Measurements from ENCODE around the gene ACKR2. TPM values are rescaled to one million over a fixed set of nuclear protein-coding genes. Genes with fewer than 3 reads are reported as not detected.

Gene ACKR2
- total and polyA plus RNA-seq, 2 of the 13 experiments (the other 11 are each of a cell fraction or from before 2014, with no cell fraction given): 1.1 to 1.9 TPM

- H3K27me3 ChIP-seq (ENCODE audit: control insufficient read depth in 1 of 2, insufficient read depth in 2 of 2, low read length in 2 of 2): no peaks in the 10 kb centered on the region
- H3K4me2 ChIP-seq (ENCODE audit: low read depth, low read length): no peak overlapping the region
- BruUV-seq (replicated peaks): no TSS peak
- no peak overlapping the region for H3K27ac ChIP-seq (ENCODE audit: extremely low read length, insufficient read depth, low read length)
- no peaks in the 10 kb centered on the region for H3K9me3 ChIP-seq (ENCODE audit: low read length)
- TF ChIP-seq ZBTB33 (CRISPR knock-in tag; IDR thresholded peaks at IDR 0.05) (peak; percentile 76), SOX5 (CRISPR knock-in tag; IDR thresholded peaks at IDR 0.05; ENCODE audit: borderline replicate concordance) (no peak)
- in situ Hi-C loops (cut with HindIII; ENCODE audit: extremely low pct_ligation_motif_present, low pct_unique_long_range_greater_than_20kb): loop anchor here (25.0 kb wide), 1 partner anchor 607 kb away; no protein-coding TSS in a partner anchor
- ChIA-PET POLR2A (interaction anchor here (1.5 to 2.3 kb wide), 2 partner anchors 10 to 33 kb away, joined by 3 to 8 read pairs; no protein-coding TSS in a partner anchor), CTCF (ENCODE audit: low intra/inter-chr PET ratio, low total read pairs) (no interaction called here)
- FAIRE-seq (no peak), DNase-seq (ENCODE audit: low spot score) (no peak), ATAC-seq (no peak)
- H3K79me2 ChIP-seq (ENCODE audit: insufficient read depth, low read length): no peaks in the 10 kb centered on the region
- H2AFZ ChIP-seq (ENCODE audit: low read length): no peak overlapping the region
- intact Hi-C loops (cut with micrococcal nuclease; ENCODE audit: unreplicated experiment): no loop called here
- no peaks in the 10 kb centered on the region for H3K36me3 ChIP-seq (replicated peaks in 1 of 2; ENCODE audit: control insufficient read depth in 1 of 2, insufficient read depth in 2 of 2, low read length in 2 of 2)
- WGBS (ENCODE audit: low lambda C conversion rate): 83% methylated on average over 6 of the region's 6 CpGs
- no peak overlapping the region for H3K4me3 ChIP-seq (replicated peaks in 1 of 3; ENCODE audit: insufficient read depth in 1 of 3, low read depth in 2 of 3, low read length in 3 of 3)
- no peak overlapping the region for H3K9ac ChIP-seq (ENCODE audit: insufficient read depth, low read depth, low read length)
- peaks cover 83% of the 10 kb centered on the region for H3K4me1 ChIP-seq (ENCODE audit: insufficient read depth, low read length)
- no peaks in the 10 kb centered on the region for H4K20me1 ChIP-seq (ENCODE audit: insufficient read depth, low read length)
These were observed 34.6 kb downstream of the ACKR2 start for GRCh38 chr3:42843713-42844411.

DNA sequence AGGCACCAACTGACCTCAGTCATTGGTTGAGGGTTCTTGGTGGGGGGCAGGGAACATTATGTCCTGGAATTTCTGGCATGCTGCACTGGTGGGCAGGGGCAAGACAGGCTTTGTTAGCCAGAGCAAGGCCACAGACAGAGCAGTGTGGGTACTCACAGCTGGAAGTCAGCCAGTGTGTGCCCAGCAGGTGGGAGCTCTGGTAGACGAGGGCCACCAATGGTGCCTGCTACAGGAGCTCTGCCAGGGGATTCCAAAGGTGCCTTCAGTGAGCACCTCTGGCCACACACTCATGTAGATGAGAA, 35.1 kb downstream of the ACKR2 start:
- Histone ChIP-seq H3K9ac (ENCODE audit: insufficient read depth, low read depth, low read length) (no peak overlapping the region), H3K4me3 (replicated peaks in 1 of 3; ENCODE audit: insufficient read depth in 1 of 3, low read depth in 2 of 3, low read length in 3 of 3) (no peak overlapping the region), H4K20me1 (ENCODE audit: insufficient read depth, low read length) (no peaks in the 10 kb centered on the region), H3K9me3 (ENCODE audit: low read length) (no peaks in the 10 kb centered on the region), H3K36me3 (replicated peaks in 1 of 2; ENCODE audit: control insufficient read depth in 1 of 2, insufficient read depth in 2 of 2, low read length in 2 of 2) (no peaks in the 10 kb centered on the region), H2AFZ (ENCODE audit: low read length) (no peak overlapping the region), H3K27ac (ENCODE audit: extremely low read length, insufficient read depth, low read length) (no peak overlapping the region), H3K4me2 (ENCODE audit: low read depth, low read length) (no peak overlapping the region), H3K27me3 (ENCODE audit: control insufficient read depth in 1 of 2, insufficient read depth in 2 of 2, low read length in 2 of 2) (no peaks in the 10 kb centered on the region), H3K4me1 (ENCODE audit: insufficient read depth, low read length) (peaks cover 84% of the 10 kb centered on the region), H3K79me2 (ENCODE audit: insufficient read depth, low read length) (no peaks in the 10 kb centered on the region)
- no peak for FAIRE-seq
- intact Hi-C loops (cut with micrococcal nuclease; ENCODE audit: unreplicated experiment): no loop called here
- in situ Hi-C loops (cut with HindIII; ENCODE audit: extremely low pct_ligation_motif_present, low pct_unique_long_range_greater_than_20kb): loop anchor here (25.0 kb wide), 1 partner anchor 607 kb away; no protein-coding TSS in a partner anchor
- DNase-seq (ENCODE audit: low spot score): no peak
- CTCF ChIA-PET (ENCODE audit: low intra/inter-chr PET ratio, low total read pairs): interaction anchor here (1.2 kb wide), 1 partner anchor 37 kb away, joined by 3 read pairs; no protein-coding TSS in a partner anchor
- POLR2A ChIA-PET: interaction anchor here (1.5 to 2.3 kb wide), 2 partner anchors 9 to 33 kb away, joined by 3 to 8 read pairs; no protein-coding TSS in a partner anchor
- no TSS peak for BruUV-seq (replicated peaks)
- no CpG with 5 or more reads among the region's 1 CpG for WGBS (ENCODE audit: low lambda C conversion rate)
- ATAC-seq: no peak
- TF ChIP-seq, protein P1, sequence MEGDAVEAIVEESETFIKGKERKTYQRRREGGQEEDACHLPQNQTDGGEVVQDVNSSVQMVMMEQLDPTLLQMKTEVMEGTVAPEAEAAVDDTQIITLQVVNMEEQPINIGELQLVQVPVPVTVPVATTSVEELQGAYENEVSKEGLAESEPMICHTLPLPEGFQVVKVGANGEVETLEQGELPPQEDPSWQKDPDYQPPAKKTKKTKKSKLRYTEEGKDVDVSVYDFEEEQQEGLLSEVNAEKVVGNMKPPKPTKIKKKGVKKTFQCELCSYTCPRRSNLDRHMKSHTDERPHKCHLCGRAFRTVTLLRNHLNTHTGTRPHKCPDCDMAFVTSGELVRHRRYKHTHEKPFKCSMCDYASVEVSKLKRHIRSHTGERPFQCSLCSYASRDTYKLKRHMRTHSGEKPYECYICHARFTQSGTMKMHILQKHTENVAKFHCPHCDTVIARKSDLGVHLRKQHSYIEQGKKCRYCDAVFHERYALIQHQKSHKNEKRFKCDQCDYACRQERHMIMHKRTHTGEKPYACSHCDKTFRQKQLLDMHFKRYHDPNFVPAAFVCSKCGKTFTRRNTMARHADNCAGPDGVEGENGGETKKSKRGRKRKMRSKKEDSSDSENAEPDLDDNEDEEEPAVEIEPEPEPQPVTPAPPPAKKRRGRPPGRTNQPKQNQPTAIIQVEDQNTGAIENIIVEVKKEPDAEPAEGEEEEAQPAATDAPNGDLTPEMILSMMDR (CRISPR knock-in tag; IDR thresholded peaks at IDR 0.05): no peak
- peak; percentile 55 for TF ChIP-seq TEAD3 (CRISPR knock-in tag; optimal IDR thresholded peaks at IDR 0.05; ENCODE audit: borderline replicate concordance)
- TF ChIP-seq ZNF275 (CRISPR knock-in tag; IDR thresholded peaks at IDR 0.05; ENCODE audit: borderline replicate concordance): no peak
- TF ChIP-seq, protein P2, sequence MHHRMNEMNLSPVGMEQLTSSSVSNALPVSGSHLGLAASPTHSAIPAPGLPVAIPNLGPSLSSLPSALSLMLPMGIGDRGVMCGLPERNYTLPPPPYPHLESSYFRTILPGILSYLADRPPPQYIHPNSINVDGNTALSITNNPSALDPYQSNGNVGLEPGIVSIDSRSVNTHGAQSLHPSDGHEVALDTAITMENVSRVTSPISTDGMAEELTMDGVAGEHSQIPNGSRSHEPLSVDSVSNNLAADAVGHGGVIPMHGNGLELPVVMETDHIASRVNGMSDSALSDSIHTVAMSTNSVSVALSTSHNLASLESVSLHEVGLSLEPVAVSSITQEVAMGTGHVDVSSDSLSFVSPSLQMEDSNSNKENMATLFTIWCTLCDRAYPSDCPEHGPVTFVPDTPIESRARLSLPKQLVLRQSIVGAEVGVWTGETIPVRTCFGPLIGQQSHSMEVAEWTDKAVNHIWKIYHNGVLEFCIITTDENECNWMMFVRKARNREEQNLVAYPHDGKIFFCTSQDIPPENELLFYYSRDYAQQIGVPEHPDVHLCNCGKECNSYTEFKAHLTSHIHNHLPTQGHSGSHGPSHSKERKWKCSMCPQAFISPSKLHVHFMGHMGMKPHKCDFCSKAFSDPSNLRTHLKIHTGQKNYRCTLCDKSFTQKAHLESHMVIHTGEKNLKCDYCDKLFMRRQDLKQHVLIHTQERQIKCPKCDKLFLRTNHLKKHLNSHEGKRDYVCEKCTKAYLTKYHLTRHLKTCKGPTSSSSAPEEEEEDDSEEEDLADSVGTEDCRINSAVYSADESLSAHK (CRISPR knock-in tag; IDR thresholded peaks at IDR 0.05; ENCODE audit: borderline replicate concordance): no peak
- TF ChIP-seq NFKB2 (CRISPR knock-in tag; IDR thresholded peaks at IDR 0.05; ENCODE audit: borderline replicate concordance): no peak
